Measurements from ENCODE around the gene PAQR3.

DNA sequence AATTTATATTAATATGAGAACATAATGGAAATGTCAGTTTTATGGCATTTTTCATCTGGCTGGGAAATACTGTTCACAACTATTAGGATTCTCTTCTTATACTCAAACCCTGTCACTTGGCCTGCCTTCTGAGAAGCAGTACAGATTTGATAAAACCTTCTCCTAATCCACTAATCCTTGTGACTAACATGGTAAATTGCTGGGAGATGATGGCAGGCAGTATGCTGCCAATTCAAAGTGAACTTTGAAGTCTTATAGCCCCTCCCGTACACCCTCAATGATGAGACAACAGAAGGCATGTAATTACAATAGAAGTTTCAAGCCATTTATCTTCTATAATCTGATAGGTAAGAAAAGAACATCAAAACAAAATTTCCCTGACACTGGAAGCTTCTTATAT is 36.9 kb downstream of the PAQR3 start:
- TF ChIP-seq CTCF (IDR thresholded peaks at IDR 0.05) (no peak), POLR2A (IDR thresholded peaks at IDR 0.05) (no peak)
